Naive thymus-derived CD4-positive, alpha-beta T cell (primary cell): ENCODE measurements around the gene MKNK2. TPM values are rescaled to one million over a fixed set of nuclear protein-coding genes. Genes with fewer than 3 reads are reported as not detected.

Source experiments
- ATAC-seq: fragments of 150-1000 bp; cut with Tn5 transposase; 2 replicates; pipeline ENCODE4 v1.10.0; 2021; ENCODE audit warnings: mild to moderate bottlenecking, moderate library complexity
- CTCF ChIA-PET: fragments of 350-600 bp; sonication (Branson Sonifier 250); formaldehyde crosslinking; loops from one replicate; lab custom pipeline; 2021; ENCODE audit warnings: antibody characterized with exemption; lab: Charles Lee
- POLR2A ChIA-PET: fragments of 350-600 bp; sonication (Branson Sonifier 250); formaldehyde crosslinking; loops from one replicate; lab custom pipeline; 2021; ENCODE audit warnings: antibody characterized with exemption, inconsistent platforms; lab: Charles Lee
- DNase-seq, 9 donors: peaks; one replicate each; pipeline versions ENCODE4 v3.0.0 to v3.0.0-alpha.2; 2020 to 2022; ENCODE audit warnings: mixed read lengths in 1 of 9
- H3K27ac ChIP-seq: one replicate; pipeline ENCODE4 v1.7.0; 2013; ENCODE audit warnings: mild to moderate bottlenecking, low read depth, low read length, moderate library complexity
- H3K27me3 ChIP-seq, 2 donors: one replicate each; pipeline ENCODE4 v1.7.0; 2013; ENCODE audit warnings: low read length in 2 of 2, mild to moderate bottlenecking in 2 of 2, moderate library complexity in 2 of 2; ENCODE audit not compliant: control insufficient read depth in 2 of 2, insufficient read depth in 2 of 2
- H3K36me3 ChIP-seq, 3 experiments: 1 replicate in 2 of 3; 2 replicates in 1 of 3; pipeline ENCODE4 v1.7.0; 2013; ENCODE audit warnings: low read length in 3 of 3, mild to moderate bottlenecking in 3 of 3, moderate library complexity in 1 of 3; ENCODE audit not compliant: insufficient read depth in 3 of 3, control insufficient read depth in 2 of 3
- H3K4me1 ChIP-seq, 2 donors: one replicate each; pipeline ENCODE4 v1.7.0; 2013; ENCODE audit warnings: low read length in 2 of 2, mild to moderate bottlenecking in 2 of 2, moderate library complexity in 1 of 2; ENCODE audit not compliant: control insufficient read depth in 2 of 2, insufficient read depth in 2 of 2
- H3K4me3 ChIP-seq: 2 replicates; pipeline ENCODE4 v1.7.0; 2013; ENCODE audit warnings: mild to moderate bottlenecking, low read length
- H3K9me3 ChIP-seq, 3 experiments: 1 replicate in 2 of 3; 2 replicates in 1 of 3; pipeline ENCODE4 v1.7.0; 2013; ENCODE audit warnings: low read length in 3 of 3; ENCODE audit not compliant: control insufficient read depth in 2 of 3
- H3K27ac Mint-ChIP-seq, 9 donors: one replicate each; pipeline ENCODE4 v1.8.0; 2020 to 2022; ENCODE audit warnings: mixed read lengths in 9 of 9, mild to moderate bottlenecking in 8 of 9, moderate library complexity in 5 of 9, inconsistent platforms in 2 of 9
- H3K27me3 Mint-ChIP-seq, 5 donors: one replicate each; pipeline ENCODE4 v1.8.0; 2021 to 2022; ENCODE audit warnings: mixed read lengths in 5 of 5, mild to moderate bottlenecking in 1 of 5
- H3K36me3 Mint-ChIP-seq, 5 donors: one replicate each; pipeline ENCODE4 v1.8.0; 2020 to 2022; ENCODE audit warnings: mixed read lengths in 5 of 5, mild to moderate bottlenecking in 3 of 5, inconsistent platforms in 1 of 5
- H3K4me1 Mint-ChIP-seq, 7 donors: one replicate each; pipeline ENCODE4 v1.8.0; 2020 to 2022; ENCODE audit warnings: mixed read lengths in 7 of 7, mild to moderate bottlenecking in 3 of 7, inconsistent platforms in 1 of 7
- H3K4me3 Mint-ChIP-seq, 10 donors: one replicate each; pipeline ENCODE4 v1.8.0; 2020 to 2022; ENCODE audit warnings: mild to moderate bottlenecking in 10 of 10, mixed read lengths in 10 of 10, moderate library complexity in 6 of 10, inconsistent platforms in 2 of 10
- H3K9me3 Mint-ChIP-seq, 11 donors: one replicate each; pipeline ENCODE4 v1.8.0; 2020 to 2022; ENCODE audit warnings: mixed read lengths in 11 of 11, mild to moderate bottlenecking in 4 of 11, inconsistent platforms in 1 of 11, moderate library complexity in 1 of 11
- intact Hi-C, 2 donors: fragments of 100-400 bp; cut with micrococcal nuclease; formaldehyde crosslinking; loops; one replicate each; pipeline ENCODE4 v1.15.1; 2023
- polyA plus RNA-seq, 2 donors: library from polyadenylated mRNA; unstranded; fragments of 300-500 nt; fragmentation: Illumina TruSeq; gene quantifications; one replicate each; pipeline ENCODE4 v1.2.3, GENCODE V29; 2021
- total RNA-seq, 6 experiments: library from RNA in 5 of 6; stranded (reverse) in 5 of 6; gene quantifications; 1 replicate in 5 of 6; 2 replicates in 1 of 6; pipeline ENCODE4 v1.2.3 and lab custom pipeline; 2021 to 2026

MKNK2 gene
- total and polyA plus RNA-seq, 7 experiments from 2014 or later = 28.8 to 347 (median 200) TPM

GRCh38 chr19:2044709-2045500 is 6.1 kb downstream of the MKNK2 start:
- no peaks in the 10 kb centered on the region for H3K27me3 ChIP-seq
- Mint-ChIP-seq H3K27me3 (no peaks in the 10 kb centered on the region), H3K9me3 (no peaks in the 10 kb centered on the region), H3K4me3 (peak overlapping the region in 4 of 10 donors; percentile 19 to 45 (median 32)), H3K27ac (peak overlapping the region in 7 of 9 donors; percentile 62 to 92 (median 78)), H3K4me1 (peaks cover 4 to 60% (median 29%) of the 10 kb centered on the region in 7 donors), H3K36me3 (peaks cover 0 to 10% (median 0%) of the 10 kb centered on the region in 5 donors)
- H3K27ac ChIP-seq = peak overlapping the region; percentile 97
- no peaks in the 10 kb centered on the region for H3K9me3 ChIP-seq
- CTCF ChIA-PET = no interaction called here
- DNase-seq = no peak
- POLR2A ChIA-PET = interaction anchor here (0.7 to 6.5 kb wide), 4 partner anchors 10 to 51 kb away, joined by 3 to 34 read pairs (median 16); no protein-coding TSS in a partner anchor
- H3K4me1 ChIP-seq = peaks cover 48 to 76% of the 10 kb centered on the region in 2 donors
- ATAC-seq = no peak
- H3K36me3 ChIP-seq = peaks cover 0 to 84% (median 32%) of the 10 kb centered on the region in 3 experiments
- intact Hi-C loops = no loop called here
- H3K4me3 ChIP-seq = no peak overlapping the region

- Mint-ChIP-seq H3K4me3 (peak overlapping the region in 5 of 10 donors; percentile 9 to 76 (median 21)), H3K27ac (peak overlapping the region; percentile 6 to 96 (median 92)), H3K27me3 (no peaks in the 10 kb centered on the region), H3K4me1 (peaks cover 4 to 52% (median 25%) of the 10 kb centered on the region in 7 donors), H3K9me3 (no peaks in the 10 kb centered on the region), H3K36me3 (peaks cover 0 to 10% (median 0%) of the 10 kb centered on the region in 5 donors)
- no peaks in the 10 kb centered on the region for H3K27me3 ChIP-seq
- H3K4me3 ChIP-seq = no peak overlapping the region
- no peaks in the 10 kb centered on the region for H3K9me3 ChIP-seq
- H3K4me1 ChIP-seq = peaks cover 43 to 71% of the 10 kb centered on the region in 2 donors
- H3K27ac ChIP-seq = peak overlapping the region; percentile 97
- intact Hi-C loops = no loop called here
- peaks cover 0 to 86% (median 39%) of the 10 kb centered on the region in 3 experiments for H3K36me3 ChIP-seq
- POLR2A ChIA-PET = interaction anchor here (0.6 to 6.5 kb wide), 9 partner anchors 8 to 459 kb away, joined by 3 to 42 read pairs (median 5); partner anchors contain the start of gene MKNK2
- DNase-seq (peak in 2 of 9 donors; percentile 34 to 36), ATAC-seq (no peak)
- CTCF ChIA-PET = no interaction called here
Observed at GRCh38 chr19:2043961-2044708, 6.9 kb downstream of the MKNK2 start.

- Mint-ChIP-seq H3K4me1 (peaks cover 4 to 44% (median 23%) of the 10 kb centered on the region in 7 donors), H3K4me3 (peak overlapping the region; percentile 36 to 79 (median 59)), H3K36me3 (peaks cover 0 to 11% (median 0%) of the 10 kb centered on the region in 5 donors), H3K27me3 (no peaks in the 10 kb centered on the region), H3K9me3 (no peaks in the 10 kb centered on the region), H3K27ac (peak overlapping the region; percentile 76 to 96 (median 92))
- ATAC-seq (no peak), DNase-seq (no peak)
- peaks cover 34 to 62% of the 10 kb centered on the region in 2 donors for H3K4me1 ChIP-seq
- peaks cover 0 to 86% (median 39%) of the 10 kb centered on the region in 3 experiments for H3K36me3 ChIP-seq
- intact Hi-C loops = no loop called here
- no peaks in the 10 kb centered on the region for H3K9me3 ChIP-seq
- H3K4me3 ChIP-seq = no peak overlapping the region
- CTCF ChIA-PET = interaction anchor here (0.8 kb wide), 1 partner anchor 774 kb away, joined by 3 read pairs; the partner anchor contains the start of gene CIRBP
- H3K27me3 ChIP-seq = no peaks in the 10 kb centered on the region
- POLR2A ChIA-PET = interaction anchor here (0.7 to 6.5 kb wide), 13 partner anchors 8 to 108 kb away, joined by 3 to 42 read pairs (median 6); partner anchors contain the start of genes AP3D1, IZUMO4 and MKNK2
- H3K27ac ChIP-seq = peak overlapping the region; percentile 97
Observed at GRCh38 chr19:2043251-2043641, 7.8 kb downstream of the MKNK2 start.

- ATAC-seq = no peak
- Histone ChIP-seq H3K27me3 (no peaks in the 10 kb centered on the region), H3K9me3 (no peaks in the 10 kb centered on the region), H3K27ac (peak overlapping the region; percentile 97), H3K36me3 (peaks cover 0 to 86% (median 33%) of the 10 kb centered on the region in 3 experiments), H3K4me3 (peak overlapping the region; percentile 64), H3K4me1 (peaks cover 28 to 56% of the 10 kb centered on the region in 2 donors)
- DNase-seq = peak in 1 of 9 donors; percentile 30
- Mint-ChIP-seq H3K27me3 (no peaks in the 10 kb centered on the region), H3K36me3 (peaks cover 0 to 11% (median 0%) of the 10 kb centered on the region in 5 donors), H3K27ac (peak overlapping the region; percentile 76 to 96 (median 92)), H3K4me1 (peaks cover 4 to 40% (median 23%) of the 10 kb centered on the region in 7 donors), H3K4me3 (peak overlapping the region; percentile 5 to 79 (median 58)), H3K9me3 (no peaks in the 10 kb centered on the region)
- ChIA-PET POLR2A (interaction anchor here (0.6 to 6.5 kb wide), 23 partner anchors 7 to 433 kb away, joined by 3 to 42 read pairs (median 5); partner anchors contain the start of genes AP3D1, GADD45B, IZUMO4 and MKNK2), CTCF (interaction anchor here (0.8 to 0.9 kb wide), 2 partner anchors 15 to 773 kb away, joined by 3 read pairs; partner anchors contain the start of gene CIRBP)
- intact Hi-C loops = loop anchor here (1.0 kb wide), 6 partner anchors 9 to 54 kb away; partner anchors contain the start of genes MKNK2 (in 2 of the 2), IZUMO4 (in 1 of the 2) and MOB3A (in 1 of the 2)
Observed at GRCh38 chr19:2042485-2043250, 8.4 kb downstream of the MKNK2 start.

- H3K4me1 ChIP-seq = peaks cover 26 to 48% of the 10 kb centered on the region in 2 donors
- peak overlapping the region in 9 of 10 donors; percentile 27 to 79 (median 61) for H3K4me3 Mint-ChIP-seq
- peaks cover 0 to 82% (median 32%) of the 10 kb centered on the region in 3 experiments for H3K36me3 ChIP-seq
- H3K27ac ChIP-seq = peak overlapping the region; percentile 97
- H3K27ac Mint-ChIP-seq = peak overlapping the region; percentile 69 to 96 (median 92)
- H3K27me3 ChIP-seq = no peaks in the 10 kb centered on the region
- no peaks in the 10 kb centered on the region for H3K27me3 Mint-ChIP-seq
- ChIA-PET CTCF (interaction anchor here (0.9 kb wide), 1 partner anchor 15 kb away, joined by 3 read pairs; no protein-coding TSS in a partner anchor), POLR2A (interaction anchor here (0.6 to 6.5 kb wide), 20 partner anchors 8 to 434 kb away, joined by 3 to 42 read pairs (median 5); partner anchors contain the start of genes AP3D1, GADD45B, IZUMO4 and MKNK2)
- H3K36me3 Mint-ChIP-seq = peaks cover 0 to 11% (median 0%) of the 10 kb centered on the region in 5 donors
- peak overlapping the region; percentile 66 for H3K4me3 ChIP-seq
- H3K4me1 Mint-ChIP-seq = peaks cover 4 to 36% (median 23%) of the 10 kb centered on the region in 7 donors
- DNase-seq (peak; percentile 98 to 100 (median 99)), ATAC-seq (peak; percentile 91)
- intact Hi-C loops = loop anchor here (1.0 kb wide), 6 partner anchors 9 to 54 kb away; partner anchors contain the start of genes MKNK2 (in 2 of the 2), IZUMO4 (in 1 of the 2) and MOB3A (in 1 of the 2)
- no peaks in the 10 kb centered on the region for H3K9me3 ChIP-seq
- H3K9me3 Mint-ChIP-seq = no peaks in the 10 kb centered on the region
Observed at GRCh38 chr19:2041683-2042484, 9.2 kb downstream of the MKNK2 start.
